Hepatocyte (in vitro differentiated cells): Measurements from ENCODE around the gene XXYLT1. TPM values are rescaled to one million over a fixed set of nuclear protein-coding genes. Genes with fewer than 3 reads are reported as not detected.

Experiments used
- DNase-seq: peaks from one replicate; pipeline ENCODE4 v3.0.0-alpha.2; 2016; ENCODE audit warnings: low spot score
- H2AFZ ChIP-seq: fragments of 200-600 bp; sonication (generic); 2 replicates; pipeline ENCODE4 v1.6.0; 2016; ENCODE audit warnings: antibody characterized with exemption, mild to moderate bottlenecking
- H3K27ac ChIP-seq: fragments of 200-600 bp; sonication (generic); 2 replicates; pipeline ENCODE4 v1.5.1; 2016; ENCODE audit warnings: mild to moderate bottlenecking
- H3K27me3 ChIP-seq: fragments of 200-600 bp; sonication (generic); 2 replicates; pipeline ENCODE4 v1.6.1; 2016
- H3K36me3 ChIP-seq: fragments of 200-600 bp; sonication (generic); replicated peaks from 2 replicates; pipeline ENCODE4 v1.5.1; 2016; ENCODE audit warnings: low read depth; ENCODE audit not compliant: insufficient read depth
- H3K4me1 ChIP-seq: fragments of 200-600 bp; sonication (generic); 2 replicates; pipeline ENCODE4 v1.5.1; 2016; ENCODE audit warnings: mild to moderate bottlenecking, moderate library complexity; ENCODE audit not compliant: insufficient read depth
- H3K4me2 ChIP-seq: fragments of 200-600 bp; sonication (generic); 2 replicates; pipeline ENCODE4 v1.6.0; 2016
- H3K4me3 ChIP-seq: fragments of 200-600 bp; sonication (generic); 2 replicates; pipeline ENCODE4 v1.5.1; 2016; ENCODE audit warnings: mild to moderate bottlenecking
- H3K79me2 ChIP-seq: fragments of 200-600 bp; sonication (generic); 2 replicates; pipeline ENCODE4 v1.6.0; 2017; ENCODE audit warnings: mild to moderate bottlenecking
- H3K9me2 ChIP-seq: fragments of 200-600 bp; sonication (generic); replicated peaks from 2 replicates; pipeline ENCODE4 v1.6.0; 2017; ENCODE audit warnings: mild to moderate bottlenecking; ENCODE audit not compliant: insufficient read depth
- H3K9me3 ChIP-seq: fragments of 200-600 bp; sonication (generic); 2 replicates; pipeline ENCODE4 v1.5.1; 2016; ENCODE audit warnings: low read depth, mild to moderate bottlenecking
- H4K20me1 ChIP-seq: fragments of 200-600 bp; sonication (generic); 2 replicates; pipeline ENCODE4 v1.6.0; 2016; ENCODE audit warnings: mild to moderate bottlenecking; ENCODE audit not compliant: insufficient read depth, poor library complexity, severe bottlenecking
- CTCF ChIP-seq: fragments of 200-600 bp; sonication (generic); IDR thresholded peaks from 2 replicates; pipeline ENCODE4 v1.5.1; 2016; ENCODE audit warnings: antibody characterized with exemption, mild to moderate bottlenecking; ENCODE audit not compliant: poor library complexity
- EZH2 ChIP-seq: fragments of 200-600 bp; sonication (generic); IDR thresholded peaks from 2 replicates; pipeline ENCODE4 v1.6.1; 2016; ENCODE audit warnings: antibody characterized with exemption, mild to moderate bottlenecking, borderline replicate concordance
- EZH2phosphoT487 ChIP-seq: fragments of 200-600 bp; sonication (generic); IDR thresholded peaks from one replicate; pipeline ENCODE4 v1.6.1; 2018; ENCODE audit warnings: antibody characterized with exemption, mild to moderate bottlenecking, low read depth, moderate library complexity; ENCODE audit not compliant: unreplicated experiment, severe bottlenecking
- WGBS: methylation state at CpG from one replicate; pipeline ENCODE4 v1.1.6; 2016; ENCODE audit warnings: low lambda C conversion rate; ENCODE audit errors: missing lambda C conversion rate; 5-methylcytosine and 5-hydroxymethylcytosine counted together
- polyA plus RNA-seq: library from polyadenylated mRNA; unstranded; fragments of >200 nt; fragmentation: Nextera tagmentation; extraction: Ambion mirVana; gene quantifications from 2 replicates; pipeline ENCODE4 v1.2.1, GENCODE V29; 2016
- total RNA-seq: library from RNA; depleted of rRNA; stranded (reverse); fragments of >200 nt; gene quantifications from 2 replicates; pipeline ENCODE4 v1.2.3, GENCODE V29; 2014

Gene XXYLT1
- total and polyA plus RNA-seq, 2 experiments from 2014 or later, result 20.9 to 25.6 TPM

GRCh38 chr3:195133462-195133861, 137.5 kb downstream of the XXYLT1 start:
- Histone ChIP-seq H2AFZ (no peak overlapping the region), H4K20me1 (no peaks in the 10 kb centered on the region), H3K36me3 (no peaks in the 10 kb centered on the region), H3K27me3 (no peaks in the 10 kb centered on the region), H3K4me3 (no peak overlapping the region), H3K9me2 (no peaks in the 10 kb centered on the region), H3K79me2 (no peaks in the 10 kb centered on the region), H3K4me1 (no peaks in the 10 kb centered on the region), H3K4me2 (no peak overlapping the region), H3K27ac (no peak overlapping the region), H3K9me3 (no peaks in the 10 kb centered on the region)
- 80% methylated on average over 12 of the region's 12 CpGs for WGBS
- TF ChIP-seq EZH2 (no peak), CTCF (no peak), EZH2phosphoT487 (no peak)
- DNase-seq, result no peak

- H3K27me3 ChIP-seq, result no peaks in the 10 kb centered on the region
- no peak overlapping the region for H3K27ac ChIP-seq
- no peaks in the 10 kb centered on the region for H3K4me1 ChIP-seq
- H2AFZ ChIP-seq, result no peak overlapping the region
- H3K79me2 ChIP-seq, result no peaks in the 10 kb centered on the region
- H3K9me2 ChIP-seq, result no peaks in the 10 kb centered on the region
- no peaks in the 10 kb centered on the region for H3K9me3 ChIP-seq
- no peak for DNase-seq
- TF ChIP-seq EZH2 (no peak), CTCF (no peak), EZH2phosphoT487 (no peak)
- H3K4me3 ChIP-seq, result no peak overlapping the region
- H3K4me2 ChIP-seq, result no peak overlapping the region
- no peaks in the 10 kb centered on the region for H3K36me3 ChIP-seq
- 84% methylated on average over 4 of the region's 4 CpGs for WGBS
- no peaks in the 10 kb centered on the region for H4K20me1 ChIP-seq
These were observed 137.9 kb downstream of the XXYLT1 start for GRCh38 chr3:195133013-195133412.

GRCh38 chr3:195131176-195131575, 139.8 kb downstream of the XXYLT1 start:
- 94% methylated on average over 4 of the region's 4 CpGs for WGBS
- Histone ChIP-seq H3K9me2 (no peaks in the 10 kb centered on the region), H3K27ac (no peak overlapping the region)

More at GRCh38 chr3:195131176-195131575, 139.8 kb downstream of the XXYLT1 start:
- H3K9me3 ChIP-seq, result no peaks in the 10 kb centered on the region
- H3K4me1 ChIP-seq, result no peaks in the 10 kb centered on the region
- H3K4me3 ChIP-seq, result no peak overlapping the region
- H2AFZ ChIP-seq, result no peak overlapping the region
- H3K4me2 ChIP-seq, result no peak overlapping the region
- H4K20me1 ChIP-seq, result no peaks in the 10 kb centered on the region
- no peaks in the 10 kb centered on the region for H3K27me3 ChIP-seq
- no peaks in the 10 kb centered on the region for H3K79me2 ChIP-seq
- DNase-seq, result no peak
- TF ChIP-seq CTCF (no peak), EZH2phosphoT487 (no peak), EZH2 (no peak)
- no peaks in the 10 kb centered on the region for H3K36me3 ChIP-seq
